ENCODE results near the gene MASP1. TPM values are rescaled to one million over a fixed set of nuclear protein-coding genes. Genes with fewer than 3 reads are reported as not detected.

The MASP1 gene
- polyA plus RNA-seq, 1 donor: 8.7 TPM

GRCh38 chr3:187185759-187186158, 105.8 kb downstream of the MASP1 start:
- DNase-seq: no peak

Other genes with a start within 250 kb of the MASP1 start
- gene RPL39L, start 152.2 kb downstream of the MASP1 start, polyA plus RNA-seq (ENCODE audit: insufficient read length): 18.6 TPM
- not detected for gene RTP1, start 94.3 kb downstream of the MASP1 start, polyA plus RNA-seq (ENCODE audit: insufficient read length)
- 0.70 TPM for gene RTP4, start 76.6 kb upstream of the MASP1 start, polyA plus RNA-seq (ENCODE audit: insufficient read length)